GM18951 (cell line): Measurements from ENCODE around the gene ZNF738.

Source experiments
- POLR2A ChIP-seq: IDR thresholded peaks from 4 replicates; pipeline ENCODE4 v1.6.1; 2011; ENCODE audit warnings: mild to moderate bottlenecking; ENCODE audit not compliant: insufficient read length, insufficient read depth; ENCODE audit errors: extremely low read depth
- in situ Hi-C: fragments of 300-500 bp; cut with MboI; formaldehyde crosslinking; loops from one replicate; pipeline ENCODE4 v1.12.0; 2022; ENCODE audit warnings: low sequenced_read_pairs, mixed read lengths, inconsistent platforms; ENCODE audit not compliant: unreplicated experiment

ZNF738 gene

DNA sequence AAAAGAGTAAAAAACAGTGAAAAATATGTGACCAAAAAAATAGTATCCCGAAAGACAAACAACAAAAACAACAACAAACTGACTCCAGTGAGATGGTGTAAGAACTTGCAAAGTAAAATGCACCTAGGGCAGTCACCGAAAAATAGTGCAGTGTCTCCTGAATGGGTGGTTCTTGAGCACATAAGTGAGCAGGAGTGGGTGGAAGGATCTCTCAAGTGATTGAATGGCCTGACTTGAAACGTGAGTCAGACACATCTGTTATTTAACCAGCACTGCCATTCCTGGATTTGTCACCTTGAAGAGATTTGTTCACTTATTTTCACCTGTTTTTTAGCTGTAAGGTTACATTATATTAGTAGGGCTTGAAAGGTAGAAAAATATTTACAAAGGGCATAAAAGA is 3.5 kb downstream of the ZNF738 start:
- no peak for TF ChIP-seq POLR2A
- in situ Hi-C loops = no loop called here

DNA sequence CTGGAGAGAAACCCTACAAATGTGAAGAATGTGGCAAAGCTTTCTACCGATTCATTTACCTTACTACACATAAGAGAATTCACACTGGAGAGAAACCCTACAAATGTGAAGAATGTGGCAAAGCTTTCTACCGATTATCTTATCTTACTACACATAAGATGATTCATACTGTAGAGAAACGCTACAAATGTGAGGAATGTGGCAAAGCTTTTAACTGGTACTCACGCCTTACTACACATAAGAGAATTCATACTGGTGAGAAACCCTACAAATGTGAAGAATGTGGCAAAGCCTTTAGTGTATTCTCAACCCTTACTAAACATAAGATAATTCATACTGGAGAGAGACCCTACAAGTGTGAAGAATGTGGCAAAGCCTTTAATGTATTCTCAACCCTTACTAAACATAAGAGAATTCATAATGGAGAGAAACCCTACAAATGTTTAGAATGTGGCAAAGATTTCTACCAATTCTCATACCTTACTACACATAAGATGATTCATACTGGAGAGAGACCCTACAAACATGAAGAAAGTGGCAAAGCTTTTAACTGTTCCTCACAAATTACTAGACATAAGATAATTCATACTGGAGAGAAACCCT is 25.3 kb downstream of the ZNF738 start:
- TF ChIP-seq POLR2A = no peak
- in situ Hi-C loops = no loop called here

- TF ChIP-seq POLR2A = no peak
- in situ Hi-C loops = no loop called here
These were observed 37.3 kb downstream of the ZNF738 start for GRCh38 chr19:21396121-21396520.

DNA sequence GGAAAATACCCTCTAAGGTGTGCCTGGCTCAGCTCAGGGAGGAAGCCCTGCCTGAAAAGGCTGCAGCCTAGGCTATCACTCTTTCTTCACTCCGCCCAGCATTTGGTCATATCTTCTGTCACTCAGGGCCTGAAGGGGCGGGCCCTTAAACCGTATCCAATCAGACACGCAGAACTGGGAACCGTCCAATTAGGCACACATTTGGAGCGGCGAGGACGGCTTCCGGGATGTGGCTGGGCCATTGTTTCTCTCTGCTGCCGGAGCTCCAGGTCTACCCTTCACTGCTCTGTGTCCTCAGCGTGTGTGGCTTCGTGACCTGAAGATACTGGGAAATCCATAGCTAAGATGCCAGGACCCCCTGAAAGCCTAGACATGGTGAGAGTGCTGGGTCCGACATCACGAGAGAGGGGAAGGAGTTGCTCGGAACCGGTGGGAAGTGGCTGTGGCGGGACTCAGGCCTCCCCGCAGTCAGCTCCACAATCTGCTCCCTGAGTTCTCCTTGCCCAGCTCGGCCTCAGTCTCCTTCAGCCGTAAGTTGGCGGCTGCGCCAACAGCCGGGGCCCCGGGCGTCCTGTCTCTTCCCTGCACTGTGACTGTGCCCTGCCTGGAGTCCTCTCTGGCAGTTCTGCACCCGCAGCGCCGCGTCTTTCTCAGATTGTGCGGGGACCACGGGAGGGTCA is 38.2 kb downstream of the ZNF738 start, which contains the start of gene ZNF493:
Gene ZNF493, plus strand, starts transcription at position 241 of the 680 bp plus-strand sequence. Its CDS starts 105 bp downstream, at position 346.
- in situ Hi-C loops = no loop called here

DNA sequence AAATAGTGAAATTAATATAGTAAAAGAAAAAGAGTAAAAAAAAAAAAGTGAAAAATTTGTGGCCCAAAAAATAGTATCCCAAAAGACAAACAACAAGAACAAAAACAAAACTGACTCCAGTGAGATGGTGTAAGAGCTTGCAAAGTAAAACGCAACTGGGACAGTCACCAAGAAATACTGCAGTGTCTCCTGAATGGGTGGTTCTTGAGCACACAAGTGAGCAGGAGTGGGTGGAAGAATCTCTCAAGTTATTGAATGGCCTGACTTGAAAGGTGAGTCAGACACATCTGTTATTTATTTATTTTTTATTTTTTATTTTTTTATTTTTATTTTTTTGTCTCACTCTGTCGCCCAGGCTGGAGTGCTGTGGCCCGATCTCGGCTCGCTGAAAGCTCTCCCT is 40.1 kb downstream of the ZNF738 start:
- no peak for TF ChIP-seq POLR2A
- in situ Hi-C loops = no loop called here

More for the DNA sequence above, 38.2 kb downstream of the ZNF738 start, which contains the start of gene ZNF493:
- peak; percentile 74 for TF ChIP-seq POLR2A

- in situ Hi-C loops = no loop called here
- TF ChIP-seq POLR2A = no peak
These were observed 43.6 kb downstream of the ZNF738 start for GRCh38 chr19:21402303-21402985.

GRCh38 chr19:21410166-21410565 is 51.4 kb downstream of the ZNF738 start:
- TF ChIP-seq POLR2A = no peak
- in situ Hi-C loops = no loop called here

DNA sequence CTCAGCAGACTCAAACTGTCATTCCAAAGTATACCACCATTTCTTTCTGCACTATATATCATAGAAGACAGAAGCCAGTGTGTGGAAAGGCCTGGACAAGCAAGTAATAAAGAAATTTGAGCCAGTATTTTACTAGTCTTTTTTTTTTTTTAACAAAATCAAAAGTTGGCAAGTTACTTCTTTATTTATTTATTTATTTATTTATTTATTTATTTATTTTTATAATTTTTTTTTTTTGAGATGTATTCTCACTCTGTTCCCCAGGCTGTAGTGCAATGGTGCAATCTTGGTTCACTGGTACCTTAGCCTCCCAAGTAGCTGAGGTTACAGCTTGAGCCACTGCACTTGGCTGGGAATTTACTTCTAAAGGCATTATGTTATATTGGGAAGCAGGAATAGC is 63.4 kb downstream of the ZNF738 start:
- in situ Hi-C loops = no loop called here

DNA sequence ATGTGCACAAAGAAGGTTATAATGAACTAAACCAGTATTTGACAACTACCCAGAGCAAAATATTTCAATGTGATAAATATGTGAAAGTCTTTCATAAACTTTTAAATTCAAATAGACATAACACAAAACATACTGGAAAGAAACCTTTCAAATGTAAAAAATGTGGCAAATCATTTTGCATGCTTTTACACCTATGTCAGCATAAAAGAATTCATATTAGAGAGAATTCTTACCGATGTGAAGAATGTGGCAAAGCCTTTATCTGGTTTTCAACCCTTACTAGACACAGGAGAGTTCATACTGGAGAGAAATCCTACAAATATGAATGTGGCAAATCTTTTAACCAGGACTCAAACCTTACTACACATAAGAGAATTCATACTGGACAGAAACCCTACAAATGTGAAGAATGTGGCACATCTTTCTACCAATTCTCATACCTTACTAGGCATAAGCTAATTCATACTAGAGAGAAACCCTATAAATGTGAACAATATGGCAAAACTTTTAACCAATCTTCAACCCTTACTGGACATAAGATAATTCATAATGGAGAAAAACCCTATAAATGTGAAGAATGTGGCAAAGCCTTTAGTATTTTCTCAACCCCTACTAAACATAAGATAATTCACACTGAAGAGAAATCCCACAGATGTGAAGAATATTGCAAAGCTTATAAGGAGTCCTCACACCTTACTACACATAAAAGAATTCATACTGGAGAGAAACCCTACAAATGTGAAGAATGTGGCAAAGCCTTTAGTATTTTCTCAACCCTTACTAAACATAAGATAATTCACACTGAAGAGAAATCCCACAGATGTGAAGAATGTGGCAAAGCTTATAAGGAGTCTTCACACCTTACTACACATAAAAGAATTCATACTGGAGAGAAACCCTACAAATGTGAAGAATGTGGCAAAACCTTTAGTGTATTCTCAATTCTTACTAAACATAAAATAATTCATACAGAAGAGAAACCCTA is 64.5 kb downstream of the ZNF738 start:
- in situ Hi-C loops = no loop called here
- no peak for TF ChIP-seq POLR2A

More for the DNA sequence above, 63.4 kb downstream of the ZNF738 start:
- TF ChIP-seq POLR2A = no peak
